Measurements from ENCODE around the gene SMIM20. TPM values are rescaled to one million over a fixed set of nuclear protein-coding genes. Genes with fewer than 3 reads are reported as not detected.

SMIM20 gene
- polyA plus RNA-seq, 1 donor from 2014 or later: 19.1 TPM

DNA sequence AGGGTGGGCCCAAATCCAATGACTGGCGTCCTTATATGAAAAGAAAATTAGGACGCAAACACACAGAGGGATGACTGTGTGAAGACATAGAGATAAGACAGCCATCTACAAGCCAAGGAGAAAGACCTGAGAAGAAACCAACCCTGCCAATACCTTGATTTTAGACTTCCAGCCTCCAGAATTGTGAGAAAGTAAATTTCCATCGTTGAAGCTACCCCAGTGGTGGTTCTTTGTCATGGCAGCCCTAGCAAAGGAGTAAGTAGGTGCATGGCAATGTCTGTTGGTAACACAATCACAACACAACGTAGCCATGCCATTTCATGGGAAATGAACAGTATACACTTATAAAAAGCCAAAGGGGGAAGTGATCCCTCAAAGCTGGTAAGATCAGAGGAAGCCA lies 25.3 kb downstream of the SMIM20 start:
- H3F3A ChIP-seq (ENCODE audit: insufficient read depth, low read length, poor library complexity, severe bottlenecking): no peaks in the 10 kb centered on the region
- no peaks in the 10 kb centered on the region for H3K27me3 ChIP-seq (ENCODE audit: insufficient read depth, low read depth, low read length)
- H3K79me2 ChIP-seq (replicated peaks; ENCODE audit: insufficient read depth, low read length): no peaks in the 10 kb centered on the region
- no peaks in the 10 kb centered on the region for H4K20me1 ChIP-seq (ENCODE audit: insufficient read depth)
- TF ChIP-seq TAF1 (IDR thresholded peaks at IDR 0.05; ENCODE audit: low read depth): no peak
- TF ChIP-seq, protein P1, sequence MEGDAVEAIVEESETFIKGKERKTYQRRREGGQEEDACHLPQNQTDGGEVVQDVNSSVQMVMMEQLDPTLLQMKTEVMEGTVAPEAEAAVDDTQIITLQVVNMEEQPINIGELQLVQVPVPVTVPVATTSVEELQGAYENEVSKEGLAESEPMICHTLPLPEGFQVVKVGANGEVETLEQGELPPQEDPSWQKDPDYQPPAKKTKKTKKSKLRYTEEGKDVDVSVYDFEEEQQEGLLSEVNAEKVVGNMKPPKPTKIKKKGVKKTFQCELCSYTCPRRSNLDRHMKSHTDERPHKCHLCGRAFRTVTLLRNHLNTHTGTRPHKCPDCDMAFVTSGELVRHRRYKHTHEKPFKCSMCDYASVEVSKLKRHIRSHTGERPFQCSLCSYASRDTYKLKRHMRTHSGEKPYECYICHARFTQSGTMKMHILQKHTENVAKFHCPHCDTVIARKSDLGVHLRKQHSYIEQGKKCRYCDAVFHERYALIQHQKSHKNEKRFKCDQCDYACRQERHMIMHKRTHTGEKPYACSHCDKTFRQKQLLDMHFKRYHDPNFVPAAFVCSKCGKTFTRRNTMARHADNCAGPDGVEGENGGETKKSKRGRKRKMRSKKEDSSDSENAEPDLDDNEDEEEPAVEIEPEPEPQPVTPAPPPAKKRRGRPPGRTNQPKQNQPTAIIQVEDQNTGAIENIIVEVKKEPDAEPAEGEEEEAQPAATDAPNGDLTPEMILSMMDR (IDR thresholded peaks at IDR 0.05; ENCODE audit: poor library complexity, severe bottlenecking): no peak
- TF ChIP-seq EP300 (conservative IDR thresholded peaks at IDR 0.05; ENCODE audit: poor library complexity, severe bottlenecking): no peak
- TF ChIP-seq RAD21 (conservative IDR thresholded peaks at IDR 0.05): no peak
- TF ChIP-seq MXI1 (conservative IDR thresholded peaks at IDR 0.05; ENCODE audit: poor library complexity, severe bottlenecking): no peak
- no peak for TF ChIP-seq POLR2AphosphoS5 (IDR thresholded peaks at IDR 0.05)
- no peak for TF ChIP-seq SMC3 (conservative IDR thresholded peaks at IDR 0.05; ENCODE audit: poor library complexity)
- TF ChIP-seq EZH2 (IDR thresholded peaks at IDR 0.05; ENCODE audit: borderline replicate concordance, insufficient read depth, low read length, poor library complexity, severe bottlenecking): no peak
- TF ChIP-seq, protein P2, sequence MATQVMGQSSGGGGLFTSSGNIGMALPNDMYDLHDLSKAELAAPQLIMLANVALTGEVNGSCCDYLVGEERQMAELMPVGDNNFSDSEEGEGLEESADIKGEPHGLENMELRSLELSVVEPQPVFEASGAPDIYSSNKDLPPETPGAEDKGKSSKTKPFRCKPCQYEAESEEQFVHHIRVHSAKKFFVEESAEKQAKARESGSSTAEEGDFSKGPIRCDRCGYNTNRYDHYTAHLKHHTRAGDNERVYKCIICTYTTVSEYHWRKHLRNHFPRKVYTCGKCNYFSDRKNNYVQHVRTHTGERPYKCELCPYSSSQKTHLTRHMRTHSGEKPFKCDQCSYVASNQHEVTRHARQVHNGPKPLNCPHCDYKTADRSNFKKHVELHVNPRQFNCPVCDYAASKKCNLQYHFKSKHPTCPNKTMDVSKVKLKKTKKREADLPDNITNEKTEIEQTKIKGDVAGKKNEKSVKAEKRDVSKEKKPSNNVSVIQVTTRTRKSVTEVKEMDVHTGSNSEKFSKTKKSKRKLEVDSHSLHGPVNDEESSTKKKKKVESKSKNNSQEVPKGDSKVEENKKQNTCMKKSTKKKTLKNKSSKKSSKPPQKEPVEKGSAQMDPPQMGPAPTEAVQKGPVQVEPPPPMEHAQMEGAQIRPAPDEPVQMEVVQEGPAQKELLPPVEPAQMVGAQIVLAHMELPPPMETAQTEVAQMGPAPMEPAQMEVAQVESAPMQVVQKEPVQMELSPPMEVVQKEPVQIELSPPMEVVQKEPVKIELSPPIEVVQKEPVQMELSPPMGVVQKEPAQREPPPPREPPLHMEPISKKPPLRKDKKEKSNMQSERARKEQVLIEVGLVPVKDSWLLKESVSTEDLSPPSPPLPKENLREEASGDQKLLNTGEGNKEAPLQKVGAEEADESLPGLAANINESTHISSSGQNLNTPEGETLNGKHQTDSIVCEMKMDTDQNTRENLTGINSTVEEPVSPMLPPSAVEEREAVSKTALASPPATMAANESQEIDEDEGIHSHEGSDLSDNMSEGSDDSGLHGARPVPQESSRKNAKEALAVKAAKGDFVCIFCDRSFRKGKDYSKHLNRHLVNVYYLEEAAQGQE (IDR thresholded peaks at IDR 0.05; ENCODE audit: borderline replicate concordance): no peak
- H3K9me3 ChIP-seq (ENCODE audit: low read length): no peaks in the 10 kb centered on the region
- H3K9ac ChIP-seq (ENCODE audit: low read length): no peak overlapping the region
- no peak overlapping the region for H3K4me2 ChIP-seq (ENCODE audit: low read length)
- H3K36me3 ChIP-seq (ENCODE audit: insufficient read depth, low read length): no peaks in the 10 kb centered on the region
- no peak overlapping the region for H3K27ac ChIP-seq (ENCODE audit: low read length)
- H3K4me3 ChIP-seq (ENCODE audit: low read length): no peak overlapping the region
- no peak overlapping the region for H2AFZ ChIP-seq (ENCODE audit: low read depth, low read length)
- H3K9me2 ChIP-seq (ENCODE audit: insufficient read depth, low read length): no peaks in the 10 kb centered on the region

DNA sequence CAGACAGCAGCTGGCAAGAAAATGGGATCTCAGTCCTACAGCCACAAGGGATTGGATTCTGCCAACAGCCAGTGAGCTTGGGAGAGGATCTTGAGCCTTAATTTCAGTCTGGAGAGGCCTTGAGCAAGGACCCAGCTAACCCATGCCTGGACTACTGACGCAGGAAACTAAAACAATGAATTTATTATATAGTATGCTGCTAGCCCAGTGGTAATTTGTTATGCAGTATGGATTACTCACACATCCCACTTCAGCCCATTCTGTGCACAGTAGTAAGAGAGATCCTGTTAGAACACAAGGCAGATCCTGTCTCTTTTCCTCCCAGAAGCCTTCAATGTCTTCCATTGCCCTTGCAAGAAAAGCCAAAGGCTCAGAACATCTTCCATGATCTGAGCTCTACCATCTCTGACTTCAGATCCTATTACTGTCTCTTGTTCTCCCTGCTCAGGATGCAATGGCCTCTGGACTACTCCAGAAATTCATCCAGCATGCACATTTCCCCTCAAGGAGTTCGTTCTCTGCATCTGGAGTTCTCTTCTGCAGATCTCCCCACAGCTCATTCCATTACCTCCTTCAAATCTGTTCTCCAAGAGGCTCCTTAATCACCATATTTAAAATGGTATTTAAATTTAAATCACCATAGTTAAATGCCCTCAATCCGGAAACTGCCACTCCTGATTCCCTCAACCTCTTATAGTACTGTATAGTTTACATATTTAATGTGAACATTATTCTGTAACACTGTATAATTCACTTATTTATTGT lies 27.6 kb downstream of the SMIM20 start:
- H3K4me3 ChIP-seq (ENCODE audit: low read length): no peak overlapping the region
- H3K79me2 ChIP-seq (replicated peaks; ENCODE audit: insufficient read depth, low read length): no peaks in the 10 kb centered on the region
- H3K36me3 ChIP-seq (ENCODE audit: insufficient read depth, low read length): no peaks in the 10 kb centered on the region
- TF ChIP-seq EZH2 (IDR thresholded peaks at IDR 0.05; ENCODE audit: borderline replicate concordance, insufficient read depth, low read length, poor library complexity, severe bottlenecking) (no peak), MXI1 (conservative IDR thresholded peaks at IDR 0.05; ENCODE audit: poor library complexity, severe bottlenecking) (no peak), SMC3 (conservative IDR thresholded peaks at IDR 0.05; ENCODE audit: poor library complexity) (no peak)
- TF ChIP-seq, protein P1 (IDR thresholded peaks at IDR 0.05; ENCODE audit: poor library complexity, severe bottlenecking): no peak
- no peaks in the 10 kb centered on the region for H3K9me2 ChIP-seq (ENCODE audit: insufficient read depth, low read length)
- no peaks in the 10 kb centered on the region for H4K20me1 ChIP-seq (ENCODE audit: insufficient read depth)
- H3F3A ChIP-seq (ENCODE audit: insufficient read depth, low read length, poor library complexity, severe bottlenecking): no peaks in the 10 kb centered on the region
- H3K27me3 ChIP-seq (ENCODE audit: insufficient read depth, low read depth, low read length): no peaks in the 10 kb centered on the region
- no peak overlapping the region for H2AFZ ChIP-seq (ENCODE audit: low read depth, low read length)
- H3K4me2 ChIP-seq (ENCODE audit: low read length): no peak overlapping the region
- no peak overlapping the region for H3K27ac ChIP-seq (ENCODE audit: low read length)
- no peak overlapping the region for H3K9ac ChIP-seq (ENCODE audit: low read length)
- no peaks in the 10 kb centered on the region for H3K9me3 ChIP-seq (ENCODE audit: low read length)
